ENCODE data around the gene PCID2.
"Not testable (repeated sequence)": the region's sequence is repeated elsewhere in the genome, so short reads cannot be mapped to it uniquely, and the experiment has no call there.

PCID2 gene

GRCh38 chr13:113208421-113209335 lies at the start of gene PCID2:
Gene PCID2 (minus strand): TSS chr13:113208669. CDS start chr13:113208634, 35 bp downstream.
- peak within 1 kb of the TSS; percentile 97 for H3K4me3 ChIP-seq (ENCODE audit: low read depth, low read length)

GRCh38 chr13:113257908-113258307 lies 49.4 kb upstream of the PCID2 start:
- not testable (repeated sequence) for H3K4me3 ChIP-seq (ENCODE audit: low read depth, low read length)

GRCh38 chr13:113252516-113253095 lies 44.1 kb upstream of the PCID2 start:
- no peak overlapping the region for H3K4me3 ChIP-seq (ENCODE audit: low read depth, low read length)

- no peak overlapping the region for H3K4me3 ChIP-seq (ENCODE audit: low read depth, low read length)
Observed at GRCh38 chr13:113245849-113246796, 37.7 kb upstream of the PCID2 start.

- no peak overlapping the region for H3K4me3 ChIP-seq (ENCODE audit: low read depth, low read length)
Observed at GRCh38 chr13:113243847-113244246, 35.4 kb upstream of the PCID2 start.

GRCh38 chr13:113241623-113242022 lies 33.2 kb upstream of the PCID2 start:
- not testable (repeated sequence) for H3K4me3 ChIP-seq (ENCODE audit: low read depth, low read length)

GRCh38 chr13:113239986-113240385 lies 31.5 kb upstream of the PCID2 start:
- no peak overlapping the region for H3K4me3 ChIP-seq (ENCODE audit: low read depth, low read length)

- no peak overlapping the region for H3K4me3 ChIP-seq (ENCODE audit: low read depth, low read length)
Observed at GRCh38 chr13:113239357-113239756, 30.9 kb upstream of the PCID2 start.

- H3K4me3 ChIP-seq (ENCODE audit: low read depth, low read length), result no peak overlapping the region
Observed at GRCh38 chr13:113238536-113238935, 30.1 kb upstream of the PCID2 start.

- H3K4me3 ChIP-seq (ENCODE audit: low read depth, low read length), result no peak overlapping the region
Observed at GRCh38 chr13:113233101-113233500, 24.6 kb upstream of the PCID2 start.

GRCh38 chr13:113232208-113233003 lies 23.9 kb upstream of the PCID2 start:
- no peak overlapping the region for H3K4me3 ChIP-seq (ENCODE audit: low read depth, low read length)

GRCh38 chr13:113231306-113232207 lies 23.1 kb upstream of the PCID2 start:
- H3K4me3 ChIP-seq (ENCODE audit: low read depth, low read length), result no peak overlapping the region

GRCh38 chr13:113229791-113230190 lies 21.3 kb upstream of the PCID2 start:
- H3K4me3 ChIP-seq (ENCODE audit: low read depth, low read length), result no peak overlapping the region

GRCh38 chr13:113229161-113229560 lies 20.7 kb upstream of the PCID2 start:
- no peak overlapping the region for H3K4me3 ChIP-seq (ENCODE audit: low read depth, low read length)

GRCh38 chr13:113226873-113227450 lies 18.5 kb upstream of the PCID2 start:
- no peak overlapping the region for H3K4me3 ChIP-seq (ENCODE audit: low read depth, low read length)

GRCh38 chr13:113225515-113225914 lies 17.0 kb upstream of the PCID2 start:
- H3K4me3 ChIP-seq (ENCODE audit: low read depth, low read length), result no peak overlapping the region

GRCh38 chr13:113224486-113224885 lies 16.0 kb upstream of the PCID2 start:
- H3K4me3 ChIP-seq (ENCODE audit: low read depth, low read length), result no peak overlapping the region

- H3K4me3 ChIP-seq (ENCODE audit: low read depth, low read length), result no peak overlapping the region
Observed at GRCh38 chr13:113223070-113223469, 14.6 kb upstream of the PCID2 start.

GRCh38 chr13:113220877-113221276 lies 12.4 kb upstream of the PCID2 start:
- H3K4me3 ChIP-seq (ENCODE audit: low read depth, low read length), result no peak overlapping the region
